ENCODE data around the gene ZNF593.

ZNF593 gene

GRCh38 chr1:26169669-26170471, at the start of gene ZNF593:
Gene ZNF593 (plus strand): TSS chr1:26169908. CDS start chr1:26169984, 76 bp downstream.
- peak; percentile 85 for DNase-seq

- DNase-seq, result no peak
Observed at GRCh38 chr1:26121854-26122773, 47.6 kb upstream of the ZNF593 start.

GRCh38 chr1:26122988-26123973, 46.4 kb upstream of the ZNF593 start:
- DNase-seq, result no peak

- DNase-seq, result no peak
Observed at GRCh38 chr1:26124418-26125331, 45.0 kb upstream of the ZNF593 start.

GRCh38 chr1:26125382-26125781, 44.3 kb upstream of the ZNF593 start:
- DNase-seq, result no peak

GRCh38 chr1:26125946-26126320, 43.8 kb upstream of the ZNF593 start:
- DNase-seq, result no peak

GRCh38 chr1:26126321-26127084, 43.2 kb upstream of the ZNF593 start:
- DNase-seq, result peak; percentile 85

GRCh38 chr1:26127235-26128163, 42.2 kb upstream of the ZNF593 start:
- DNase-seq, result no peak

GRCh38 chr1:26129778-26130177, 39.9 kb upstream of the ZNF593 start:
- DNase-seq, result no peak

- DNase-seq, result no peak
Observed at GRCh38 chr1:26130695-26131094, 39.0 kb upstream of the ZNF593 start.

GRCh38 chr1:26132128-26132833, 37.4 kb upstream of the ZNF593 start:
- no peak for DNase-seq

GRCh38 chr1:26132834-26133167, 36.9 kb upstream of the ZNF593 start:
- no peak for DNase-seq

- no peak for DNase-seq
Observed at GRCh38 chr1:26134466-26134865, 35.2 kb upstream of the ZNF593 start.

- DNase-seq, result peak; percentile 60
Observed at GRCh38 chr1:26138974-26139558, 30.6 kb upstream of the ZNF593 start.

GRCh38 chr1:26142159-26142558, 27.5 kb upstream of the ZNF593 start:
- no peak for DNase-seq

GRCh38 chr1:26145041-26145959, 24.4 kb upstream of the ZNF593 start:
- peak; percentile 95 for DNase-seq

- DNase-seq, result no peak
Observed at GRCh38 chr1:26145960-26146294, 23.8 kb upstream of the ZNF593 start.

GRCh38 chr1:26148887-26149286, 20.8 kb upstream of the ZNF593 start:
- DNase-seq, result no peak

Data from NCI-H510A treated with DMSO at 0.1 percent for 48 hours (cell line).